HepG2 (cell line): ENCODE results near the gene PDGFA. TPM values are rescaled to one million over a fixed set of nuclear protein-coding genes. Genes with fewer than 3 reads are reported as not detected.

Experiments used
- ARID5B ChIP-seq: IDR thresholded peaks from 2 replicates; pipeline ENCODE4 v1.4.0; 2020; ENCODE audit warnings: mild to moderate bottlenecking, missing genetic modification reagents
- ATF5 ChIP-seq: sonication (generic); formaldehyde crosslinking; IDR thresholded peaks from 2 replicates; pipeline ENCODE4 v1.4.0; 2020; ENCODE audit warnings: mild to moderate bottlenecking, low read depth, missing genetic modification reagents
- ATF7-NPFF ChIP-seq: sonication (generic); formaldehyde crosslinking; IDR thresholded peaks from 2 replicates; pipeline ENCODE4 v1.8.1; 2023; ENCODE audit warnings: mild to moderate bottlenecking, low read depth, missing genetic modification reagents, moderate library complexity
- BCL6 ChIP-seq: IDR thresholded peaks from 2 replicates; pipeline ENCODE4 v1.6.1; 2016; ENCODE audit warnings: missing genetic modification reagents, missing compliant biosample characterization
- FIP1L1 ChIP-seq: fragments of 200-400 bp; formaldehyde crosslinking; IDR thresholded peaks from 2 replicates; pipeline ENCODE4 v1.6.1; 2018; ENCODE audit warnings: low read depth, mild to moderate bottlenecking, low read length, moderate library complexity, borderline replicate concordance; ENCODE audit not compliant: insufficient read depth
- ISX ChIP-seq: sonication (generic); formaldehyde crosslinking; conservative IDR thresholded peaks from 2 replicates; pipeline ENCODE4 v1.5.0; 2020; ENCODE audit warnings: missing genetic modification reagents
- PAX8 ChIP-seq: sonication (generic); formaldehyde crosslinking; IDR thresholded peaks from 2 replicates; pipeline ENCODE4 v1.8.0; 2022; ENCODE audit warnings: mild to moderate bottlenecking, missing genetic modification reagents, borderline replicate concordance
- PRPF4 ChIP-seq: fragments of 200-400 bp; formaldehyde crosslinking; IDR thresholded peaks from 2 replicates; pipeline ENCODE4 v1.6.1; 2016; ENCODE audit warnings: low read length, low read depth; ENCODE audit not compliant: poor library complexity, severe bottlenecking
- ZBTB26 ChIP-seq: IDR thresholded peaks from 2 replicates; pipeline ENCODE4 v1.6.1; 2016; ENCODE audit warnings: missing compliant biosample characterization, missing genetic modification reagents, borderline replicate concordance
- ZBTB38 ChIP-seq: sonication (generic); formaldehyde crosslinking; IDR thresholded peaks from 2 replicates; pipeline ENCODE4 v1.5.1; 2020; ENCODE audit warnings: mild to moderate bottlenecking, missing genetic modification reagents
- ZBTB7B ChIP-seq: sonication (generic); formaldehyde crosslinking; IDR thresholded peaks from 2 replicates; pipeline ENCODE4 v1.4.0; 2020; ENCODE audit warnings: missing genetic modification reagents
- ZMYM2 ChIP-seq: sonication (generic); formaldehyde crosslinking; IDR thresholded peaks from 2 replicates; pipeline ENCODE4 v1.8.0; 2022; ENCODE audit warnings: mild to moderate bottlenecking, missing genetic modification reagents
- ZNF225 ChIP-seq: sonication (generic); formaldehyde crosslinking; IDR thresholded peaks from 2 replicates; pipeline ENCODE4 v1.4.0; 2020; ENCODE audit warnings: mild to moderate bottlenecking, missing genetic modification reagents
- ZNF343 ChIP-seq: sonication (generic); formaldehyde crosslinking; IDR thresholded peaks from 2 replicates; pipeline ENCODE4 v1.4.0; 2020; ENCODE audit warnings: mild to moderate bottlenecking, missing genetic modification reagents
- ZNF354B ChIP-seq: sonication (generic); formaldehyde crosslinking; IDR thresholded peaks from 2 replicates; pipeline ENCODE4 v1.8.0; 2022; ENCODE audit warnings: mild to moderate bottlenecking, missing genetic modification reagents
- ZNF710 ChIP-seq: sonication (generic); formaldehyde crosslinking; IDR thresholded peaks from 2 replicates; pipeline ENCODE4 v1.5.0; 2020; ENCODE audit warnings: mild to moderate bottlenecking, missing genetic modification reagents, borderline replicate concordance
- ZSCAN21 ChIP-seq: sonication (generic); formaldehyde crosslinking; IDR thresholded peaks from 2 replicates; pipeline ENCODE4 v1.8.0; 2022; ENCODE audit warnings: mild to moderate bottlenecking, missing genetic modification reagents, moderate library complexity, borderline replicate concordance
- polyA plus RNA-seq, 8 experiments: library from polyadenylated mRNA; depleted of rRNA in 3 of 8; stranded (reverse) in 7 of 8; unstranded in 1 of 8; fragments of >200 nt; fragmentation: Illumina TruSeq in 4 of 8; extraction: Trizol in 4 of 8; gene quantifications; 2 replicates each; pipeline versions ENCODE4 v1.2.1 to v1.2.3, GENCODE V29; 2011 to 2016; ENCODE audit warnings: low read depth in 4 of 8, missing spikeins in 1 of 8, mixed read lengths in 1 of 8; ENCODE audit not compliant: insufficient read depth in 1 of 8
- total RNA-seq, 5 experiments: library from RNA; depleted of rRNA; stranded (reverse); fragments of >200 nt; fragmentation: Illumina TruSeq; extraction: Trizol; gene quantifications; 2 replicates each; pipeline ENCODE4 v1.2.3, GENCODE V29; 2016; ENCODE audit warnings: low read depth in 1 of 5

PDGFA gene
- total and polyA plus RNA-seq, 2 of the 13 experiments (the other 11 are each of a cell fraction or from before 2014, with no cell fraction given): 1.5 to 3.4 TPM

- TF ChIP-seq ATF5 (CRISPR knock-in tag): no peak
- no peak for TF ChIP-seq BCL6 (CRISPR knock-in tag)
- no peak for TF ChIP-seq ZNF710 (CRISPR knock-in tag)
- TF ChIP-seq PAX8: no peak
- TF ChIP-seq ZNF354B: no peak
- no peak for TF ChIP-seq ZSCAN21 (CRISPR knock-in tag)
- no peak for TF ChIP-seq PRPF4
- no peak for TF ChIP-seq ATF7-NPFF (CRISPR knock-in tag)
- TF ChIP-seq ZBTB26 (CRISPR knock-in tag): no peak
- TF ChIP-seq ISX (CRISPR knock-in tag): no peak
- TF ChIP-seq FIP1L1: no peak
- no peak for TF ChIP-seq ZBTB7B
- TF ChIP-seq ZNF343 (CRISPR knock-in tag): no peak
- TF ChIP-seq ZBTB38: no peak; the same call in 1 of the 2 replicates
- TF ChIP-seq ZNF225: no peak
- TF ChIP-seq ZMYM2 (CRISPR knock-in tag): no peak
- TF ChIP-seq ARID5B (CRISPR knock-in tag): 0 out of 2 replicates have a peak, but pooled peaks have one; percentile 34
Measured at GRCh38 chr7:464454-465401, 54.9 kb downstream of the PDGFA start (continued).
